ENCODE results near the gene MARCKS.

DNA sequence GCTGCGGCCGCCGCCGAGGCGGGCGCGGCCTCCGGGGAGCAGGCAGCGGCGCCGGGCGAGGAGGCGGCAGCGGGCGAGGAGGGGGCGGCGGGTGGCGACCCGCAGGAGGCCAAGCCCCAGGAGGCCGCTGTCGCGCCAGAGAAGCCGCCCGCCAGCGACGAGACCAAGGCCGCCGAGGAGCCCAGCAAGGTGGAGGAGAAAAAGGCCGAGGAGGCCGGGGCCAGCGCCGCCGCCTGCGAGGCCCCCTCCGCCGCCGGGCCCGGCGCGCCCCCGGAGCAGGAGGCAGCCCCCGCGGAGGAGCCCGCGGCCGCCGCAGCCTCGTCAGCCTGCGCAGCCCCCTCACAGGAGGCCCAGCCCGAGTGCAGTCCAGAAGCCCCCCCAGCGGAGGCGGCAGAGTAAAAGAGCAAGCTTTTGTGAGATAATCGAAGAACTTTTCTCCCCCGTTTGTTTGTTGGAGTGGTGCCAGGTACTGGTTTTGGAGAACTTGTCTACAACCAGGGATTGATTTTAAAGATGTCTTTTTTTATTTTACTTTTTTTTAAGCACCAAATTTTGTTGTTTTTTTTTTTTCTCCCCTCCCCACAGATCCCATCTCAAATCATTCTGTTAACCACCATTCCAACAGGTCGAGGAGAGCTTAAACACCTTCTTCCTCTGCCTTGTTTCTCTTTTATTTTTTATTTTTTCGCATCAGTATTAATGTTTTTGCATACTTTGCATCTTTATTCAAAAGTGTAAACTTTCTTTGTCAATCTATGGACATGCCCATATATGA, 3.2 kb downstream of the MARCKS start:
- TF ChIP-seq EZH2 (IDR thresholded peaks at IDR 0.05; ENCODE audit: low read depth), result no peak
- TF ChIP-seq, protein P1, sequence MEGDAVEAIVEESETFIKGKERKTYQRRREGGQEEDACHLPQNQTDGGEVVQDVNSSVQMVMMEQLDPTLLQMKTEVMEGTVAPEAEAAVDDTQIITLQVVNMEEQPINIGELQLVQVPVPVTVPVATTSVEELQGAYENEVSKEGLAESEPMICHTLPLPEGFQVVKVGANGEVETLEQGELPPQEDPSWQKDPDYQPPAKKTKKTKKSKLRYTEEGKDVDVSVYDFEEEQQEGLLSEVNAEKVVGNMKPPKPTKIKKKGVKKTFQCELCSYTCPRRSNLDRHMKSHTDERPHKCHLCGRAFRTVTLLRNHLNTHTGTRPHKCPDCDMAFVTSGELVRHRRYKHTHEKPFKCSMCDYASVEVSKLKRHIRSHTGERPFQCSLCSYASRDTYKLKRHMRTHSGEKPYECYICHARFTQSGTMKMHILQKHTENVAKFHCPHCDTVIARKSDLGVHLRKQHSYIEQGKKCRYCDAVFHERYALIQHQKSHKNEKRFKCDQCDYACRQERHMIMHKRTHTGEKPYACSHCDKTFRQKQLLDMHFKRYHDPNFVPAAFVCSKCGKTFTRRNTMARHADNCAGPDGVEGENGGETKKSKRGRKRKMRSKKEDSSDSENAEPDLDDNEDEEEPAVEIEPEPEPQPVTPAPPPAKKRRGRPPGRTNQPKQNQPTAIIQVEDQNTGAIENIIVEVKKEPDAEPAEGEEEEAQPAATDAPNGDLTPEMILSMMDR (conservative IDR thresholded peaks at IDR 0.05), result no peak
